CD4-positive, alpha-beta T cell treated with Interleukin-2 at 100 ng/mL for 4 hours (primary cell): Measurements from ENCODE around the gene TBCD.

Experiments
- DNase-seq: peaks from one replicate; pipeline ENCODE4 v3.0.0-alpha.2; 2020; ENCODE audit warnings: low spot score

Gene TBCD

DNA sequence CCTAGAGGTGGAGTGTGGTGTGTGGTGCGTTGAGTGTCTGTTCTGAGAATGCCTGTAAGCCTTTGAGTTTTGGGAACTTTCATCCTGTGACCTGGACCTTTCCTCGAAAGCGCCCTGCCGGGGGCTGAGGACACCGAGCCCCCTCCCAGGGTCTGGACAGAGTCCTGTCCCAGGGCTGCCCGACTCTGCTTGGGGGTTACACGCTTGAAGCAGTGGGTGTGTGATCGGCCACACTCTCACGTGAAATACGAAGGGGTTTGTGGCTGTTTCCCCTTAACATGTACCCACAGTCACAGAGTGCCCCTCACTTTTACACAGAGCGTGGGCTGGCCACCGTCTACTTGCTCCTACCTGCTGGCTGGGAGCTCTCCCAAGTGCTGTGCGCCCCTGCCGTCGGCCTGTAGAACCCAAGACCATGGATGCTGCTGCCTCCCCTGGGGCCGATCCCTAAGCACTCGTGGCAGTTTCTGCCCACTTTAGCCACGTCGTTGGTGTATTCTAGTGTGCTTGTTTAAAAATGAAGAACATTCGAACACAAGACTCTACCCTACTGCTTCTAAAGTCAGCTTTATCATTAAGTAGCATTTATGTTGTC lies 81.1 kb downstream of the TBCD start:
- DNase-seq = no peak

- no peak for DNase-seq
These were observed 83.3 kb downstream of the TBCD start for GRCh38 chr17:82835122-82835521.

DNA sequence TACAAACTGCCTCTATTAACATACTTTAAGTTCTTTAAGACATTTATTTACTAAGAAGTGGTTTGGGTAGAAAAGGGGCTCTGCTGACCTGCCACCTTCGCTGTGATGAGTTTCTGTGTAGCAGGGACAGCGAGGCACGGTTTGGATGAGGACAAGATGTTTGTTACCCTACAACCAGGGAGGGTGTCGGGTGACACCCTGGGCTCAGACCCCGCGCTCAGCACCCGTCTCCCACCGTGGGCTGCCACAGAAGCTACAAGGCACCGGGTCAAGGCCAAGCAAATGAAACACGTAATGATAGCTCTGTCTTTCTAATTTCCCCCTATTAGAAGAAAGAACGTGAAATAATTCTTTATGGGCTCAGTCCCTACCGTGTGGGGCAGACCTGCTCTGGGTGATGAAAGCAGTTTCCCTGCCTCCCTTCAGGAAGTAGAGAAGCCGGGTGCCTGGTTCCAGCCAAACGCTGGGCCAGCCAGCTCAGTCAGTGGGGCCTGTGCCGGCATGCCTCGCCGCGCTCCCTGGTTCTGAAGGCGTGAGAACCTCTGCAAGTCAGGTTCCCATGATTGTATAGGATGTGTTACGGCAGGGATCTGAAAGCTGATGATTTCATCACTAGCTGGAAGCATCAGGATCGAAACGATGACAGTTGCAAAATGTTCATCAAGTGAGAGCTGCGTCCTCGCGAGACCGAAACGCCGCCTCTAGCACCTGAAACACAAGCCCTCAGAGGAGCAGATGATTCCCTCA lies 84.1 kb downstream of the TBCD start:
- no peak for DNase-seq

- DNase-seq = no peak
These were observed 85.0 kb downstream of the TBCD start for GRCh38 chr17:82836823-82837357.

- DNase-seq = no peak
These were observed 85.9 kb downstream of the TBCD start for GRCh38 chr17:82837586-82838320.

GRCh38 chr17:82838386-82839063 lies 86.7 kb downstream of the TBCD start:
- no peak for DNase-seq

DNA sequence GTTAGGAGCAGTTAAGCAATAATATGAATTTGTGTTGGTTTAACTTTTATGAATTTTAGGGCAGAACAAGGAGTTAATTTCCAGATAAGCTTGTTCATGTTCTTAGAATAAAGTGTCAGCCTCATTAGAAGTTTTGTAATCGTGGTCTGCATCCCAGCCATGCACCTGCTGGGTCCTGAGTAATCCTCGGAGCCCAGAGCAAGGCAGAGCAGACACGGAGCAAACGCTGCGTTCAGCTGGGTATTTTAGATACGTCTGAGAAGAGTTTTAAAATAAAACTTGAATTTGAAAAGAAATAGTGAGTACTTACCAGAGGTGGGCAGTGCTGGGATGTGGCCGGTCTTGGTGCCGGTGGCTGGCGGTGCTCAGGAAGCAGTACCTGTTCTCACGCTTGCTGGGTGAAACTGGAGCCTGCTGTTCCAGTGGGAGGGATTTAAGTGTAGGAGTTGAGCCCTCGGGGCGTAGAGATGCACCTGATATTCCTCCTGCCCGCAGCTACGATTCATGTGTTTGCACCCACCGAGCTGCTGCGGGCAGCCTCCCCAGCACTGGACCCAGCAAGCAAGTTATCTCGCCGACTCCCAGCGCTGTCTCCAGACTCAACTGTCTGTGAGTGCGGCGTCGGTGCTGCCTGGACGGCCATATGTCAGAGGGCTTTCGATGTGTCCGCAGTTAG lies 87.9 kb downstream of the TBCD start, which contains the start of gene ZNF750:
ZNF750 (minus strand) TSS at position 406 of the 676 bp plus-strand sequence. CDS start 7,568 bp downstream, outside the sequence.
- DNase-seq = no peak

DNA sequence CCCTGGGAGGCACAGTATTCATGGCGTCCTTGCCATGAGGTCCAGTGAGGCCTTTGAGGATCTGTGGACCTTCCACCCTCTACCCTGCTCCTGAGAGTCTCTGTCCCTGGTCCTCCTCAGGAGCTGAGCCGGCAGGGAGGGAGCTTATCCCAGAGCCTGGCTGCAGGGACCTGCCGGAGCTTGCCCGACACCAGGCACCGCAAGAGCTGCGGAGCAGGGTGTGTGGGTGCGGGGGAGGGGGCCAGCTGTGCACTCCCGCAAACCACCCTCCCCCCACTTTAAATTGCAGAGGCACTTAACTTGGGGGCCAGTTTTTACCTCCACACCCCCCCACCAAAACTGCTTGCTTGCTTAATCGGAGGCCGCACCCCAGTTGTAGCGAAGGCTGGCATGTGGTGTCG lies 88.6 kb downstream of the TBCD start:
- no peak for DNase-seq

GRCh38 chr17:82841921-82842596 lies 90.2 kb downstream of the TBCD start:
- no peak for DNase-seq

- no peak for DNase-seq
These were observed 92.2 kb downstream of the TBCD start for GRCh38 chr17:82843904-82844680.

DNA sequence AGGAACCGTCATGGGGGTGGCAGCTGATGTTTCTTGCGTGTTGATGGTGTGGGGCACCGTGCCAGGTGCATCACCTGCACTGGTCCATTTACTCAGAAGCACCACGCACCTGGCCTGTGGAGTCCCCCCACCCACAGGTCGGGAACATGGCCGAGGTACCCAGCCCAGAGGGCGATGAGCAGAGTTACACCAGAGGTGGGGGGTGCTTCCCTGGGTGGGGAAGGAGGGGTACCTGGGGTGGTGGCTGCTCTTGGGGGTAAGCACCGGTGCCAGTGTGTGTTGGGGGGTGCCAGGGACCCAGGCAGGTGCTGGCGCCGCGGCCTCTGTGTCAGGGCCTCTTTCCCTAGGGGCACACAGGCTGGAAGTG lies 92.9 kb downstream of the TBCD start:
- DNase-seq = no peak

GRCh38 chr17:82845163-82845807 lies 93.4 kb downstream of the TBCD start:
- DNase-seq = no peak

DNA sequence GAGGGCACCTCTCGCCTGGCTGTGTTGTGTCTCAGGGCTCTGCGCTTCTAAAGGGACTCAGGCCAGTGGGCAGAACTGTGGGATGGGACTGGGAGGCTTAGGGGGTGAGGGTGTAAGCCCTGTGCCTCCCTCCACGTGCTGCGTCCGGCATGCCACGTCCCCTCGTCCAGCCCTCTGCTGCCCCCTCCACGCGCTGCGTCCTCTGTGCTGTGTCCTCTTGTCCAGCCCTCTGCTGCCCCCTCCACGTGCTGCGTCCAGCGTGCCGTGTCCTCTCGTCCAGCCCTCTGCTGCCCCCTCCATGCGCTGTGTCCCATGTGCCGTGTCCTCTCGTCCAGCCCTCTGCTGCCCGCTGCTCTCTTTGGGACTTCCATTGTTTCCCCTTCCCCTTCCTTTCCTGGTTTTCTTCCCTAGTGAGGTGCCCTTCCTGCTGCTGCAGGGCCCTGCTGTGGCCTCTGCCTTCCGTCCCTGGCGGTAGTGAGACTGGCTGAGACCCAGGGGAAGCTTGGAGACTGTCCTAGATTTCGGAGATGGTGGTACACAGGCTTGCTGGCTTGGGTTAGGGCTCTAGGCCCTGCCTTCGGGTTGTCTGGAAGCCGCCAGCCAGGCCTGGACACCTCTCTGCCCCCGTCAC lies 94.3 kb downstream of the TBCD start:
- no peak for DNase-seq

DNA sequence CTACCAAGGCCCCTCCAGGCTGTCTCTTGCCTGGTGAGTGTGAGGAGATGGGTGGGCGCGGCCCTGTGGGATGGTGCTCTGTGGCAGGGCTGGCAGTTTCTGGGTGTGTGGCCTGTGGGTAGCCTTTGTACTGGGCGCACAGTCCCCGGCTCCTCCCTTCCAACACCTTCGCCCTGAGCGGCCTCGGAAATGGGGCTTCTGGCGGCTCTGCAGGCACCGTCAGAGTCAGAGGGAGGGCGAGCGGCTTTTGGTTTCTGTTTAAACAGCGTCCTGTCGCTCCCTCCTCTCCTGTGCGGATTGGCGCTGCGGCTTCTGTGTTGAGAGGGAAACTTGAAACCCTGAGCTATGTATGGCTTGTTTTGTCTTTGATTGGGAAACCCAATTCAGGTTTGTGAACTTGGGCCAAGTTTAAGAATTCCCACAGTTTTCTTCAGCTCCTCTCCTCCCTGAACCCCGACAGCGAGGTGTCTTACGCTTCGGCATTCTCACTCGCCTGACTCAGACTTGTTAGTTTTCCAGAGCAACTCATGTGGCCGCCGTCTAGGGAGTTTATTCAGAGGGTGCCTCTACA lies 96.2 kb downstream of the TBCD start:
- DNase-seq = peak; percentile 56

DNA sequence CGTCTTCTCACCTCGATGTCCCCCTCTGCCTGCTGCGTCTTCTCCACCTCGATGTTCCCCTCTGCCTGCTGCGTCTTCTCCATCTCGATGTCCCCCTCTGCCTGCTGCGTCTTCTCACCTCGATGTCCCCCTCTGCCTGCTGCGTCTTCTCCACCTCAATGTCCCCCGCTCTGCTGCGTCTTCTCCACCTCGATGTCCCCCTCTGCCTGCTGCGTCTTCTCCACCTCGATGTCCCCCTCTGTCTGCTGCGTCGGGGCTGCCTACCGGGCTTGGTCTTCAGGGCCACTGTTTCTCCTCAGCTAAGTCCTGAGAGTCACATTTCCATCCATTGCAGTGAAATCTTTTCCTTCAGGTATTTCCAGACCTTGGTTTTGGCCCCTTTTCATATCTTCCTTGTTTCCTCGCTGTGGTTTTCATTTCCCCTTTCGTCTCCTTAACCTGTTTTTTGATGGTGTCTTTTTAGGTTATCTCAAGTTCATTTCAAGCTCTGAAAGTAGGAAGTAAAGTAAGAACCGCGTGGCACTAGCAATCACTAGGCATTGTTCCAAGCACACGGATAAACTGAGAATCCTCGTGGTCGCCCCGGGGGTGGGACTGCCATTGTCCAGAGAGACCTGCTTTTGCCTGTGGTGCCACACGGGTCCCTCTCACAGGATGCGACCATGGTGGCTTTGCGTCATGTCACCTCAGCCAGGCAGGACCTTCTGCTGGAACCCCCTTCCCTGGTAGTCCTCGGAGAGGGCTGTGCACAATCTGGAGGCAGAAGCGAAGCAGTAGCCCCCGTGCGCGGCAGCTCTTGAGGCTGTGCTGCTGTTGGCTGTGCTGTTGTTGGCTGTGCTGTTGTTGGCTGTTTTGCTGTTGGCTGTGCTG lies 97.4 kb downstream of the TBCD start:
- no peak for DNase-seq

DNA sequence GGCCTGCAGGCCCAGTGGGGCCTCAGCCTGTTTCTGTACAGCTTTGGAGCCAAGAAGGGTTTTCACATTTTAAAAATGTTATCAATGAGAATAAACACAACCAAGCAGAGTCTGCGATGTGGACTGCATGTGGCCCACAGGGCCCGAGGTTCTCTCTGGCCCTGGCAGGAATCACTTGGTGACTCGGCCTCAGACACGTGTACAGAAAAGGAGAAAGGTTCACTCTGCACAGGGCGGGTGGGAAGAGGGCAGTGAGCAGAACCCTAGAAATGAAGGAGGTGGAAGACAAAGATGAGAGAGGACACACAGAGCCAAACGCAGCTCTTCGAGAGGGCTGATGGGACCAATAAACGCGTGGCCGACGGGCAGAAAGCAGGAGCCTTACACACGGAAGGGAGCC lies 99.5 kb downstream of the TBCD start:
- DNase-seq = no peak

- DNase-seq = no peak
These were observed 102.4 kb downstream of the TBCD start for GRCh38 chr17:82854226-82854625.

DNA sequence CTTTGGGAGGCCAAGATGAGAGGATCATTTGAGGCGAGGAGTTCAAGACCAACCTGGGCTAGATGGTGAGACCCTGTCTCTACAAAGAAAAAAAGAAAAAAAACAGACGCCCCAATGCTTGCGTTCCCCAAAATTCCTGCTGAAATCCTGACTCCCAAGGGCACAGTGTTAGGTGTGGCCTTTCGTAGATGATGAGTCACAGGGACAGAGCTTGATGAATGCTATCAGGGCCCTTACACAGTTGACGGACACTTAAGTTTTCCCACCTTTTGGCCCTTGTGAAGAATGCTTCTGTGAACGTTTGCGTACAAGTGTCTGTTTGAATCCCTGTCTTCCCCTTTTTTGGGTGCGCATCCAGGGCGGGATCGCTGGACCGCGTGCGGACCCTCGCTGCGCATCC lies 104.5 kb downstream of the TBCD start:
- DNase-seq = no peak
